ENCODE results near the gene CACNA2D3.

GRCh38 chr3:55107187-55107586 lies 984.8 kb downstream of the CACNA2D3 start:
- no peak for TF ChIP-seq POLR2A (IDR thresholded peaks at IDR 0.05)
- TF ChIP-seq CTCF (IDR thresholded peaks at IDR 0.05): no peak

Measured in uterus (tissue), 2 donors.